H1 (cell line): ENCODE measurements around the gene EFCAB6. TPM values are rescaled to one million over a fixed set of nuclear protein-coding genes. Genes with fewer than 3 reads are reported as not detected.

Experiments
- HDAC2 ChIP-seq, 2 experiments: fragments of 300-600 bp in 1 of 2; sonication (generic) in 1 of 2; IDR thresholded peaks; 2 replicates each; pipeline ENCODE4 v1.6.1; 2011 to 2012; ENCODE audit warnings: low read depth in 2 of 2, low read length in 2 of 2, mild to moderate bottlenecking in 2 of 2, moderate library complexity in 2 of 2, borderline replicate concordance in 1 of 2, inconsistent platforms in 1 of 2
- polyA plus RNA-seq, 7 experiments: library from polyadenylated mRNA; depleted of rRNA in 3 of 7; stranded (reverse) in 5 of 7; unstranded in 2 of 7; fragments of >200 nt in 5 of 7; fragments of 200-250 nt in 2 of 7; gene quantifications; 1 replicate in 5 of 7; 2 replicates in 1 of 7; 4 replicates in 1 of 7; pipeline versions ENCODE4 v1.2.1 to v1.2.3, GENCODE V29; 2011 to 2013; ENCODE audit warnings: missing spikeins in 2 of 7, mixed read lengths in 2 of 7
- total RNA-seq: library from RNA; stranded (reverse); fragmentation: NEBNext Ultra II Directional; extraction: Animal tissue kit (Norgen Biotek cat#: 25700); gene quantifications from 2 replicates; pipeline ENCODE4 v1.2.1, GENCODE V29; 2021

The EFCAB6 gene
- total and polyA plus RNA-seq, 2 of the 8 experiments (the other 6 are each of a cell fraction or from before 2014, with no cell fraction given): 0.32 to 1.7 TPM

- no peak for TF ChIP-seq HDAC2 (IDR thresholded peaks at IDR 0.05; ENCODE audit: borderline replicate concordance in 1 of 2, low read depth in 2 of 2, low read length in 2 of 2)
Observed at GRCh38 chr22:43574738-43575137, 237.4 kb downstream of the EFCAB6 start (continued).
